ENCODE data around the gene KCNK15. TPM values are rescaled to one million over a fixed set of nuclear protein-coding genes. Genes with fewer than 3 reads are reported as not detected.

Gene KCNK15
- total RNA-seq, 1 experiment from 2014 or later: not detected

- no peak for DNase-seq (ENCODE audit: low spot score)
Observed at GRCh38 chr20:44715499-44716308, 30.0 kb upstream of the KCNK15 start.

GRCh38 chr20:44716309-44717106 lies 29.2 kb upstream of the KCNK15 start:
- DNase-seq (ENCODE audit: low spot score): no peak

GRCh38 chr20:44717986-44718385 lies 27.7 kb upstream of the KCNK15 start:
- DNase-seq (ENCODE audit: low spot score): no peak

GRCh38 chr20:44719841-44720240 lies 25.8 kb upstream of the KCNK15 start:
- no peak for DNase-seq (ENCODE audit: low spot score)

- DNase-seq (ENCODE audit: low spot score): no peak
Observed at GRCh38 chr20:44720621-44720996, 25.1 kb upstream of the KCNK15 start.

- DNase-seq (ENCODE audit: low spot score): no peak
Observed at GRCh38 chr20:44720997-44721784, 24.5 kb upstream of the KCNK15 start.

- DNase-seq (ENCODE audit: low spot score): no peak
Observed at GRCh38 chr20:44721785-44722054, 23.9 kb upstream of the KCNK15 start.

GRCh38 chr20:44722990-44723389 lies 22.7 kb upstream of the KCNK15 start:
- DNase-seq (ENCODE audit: low spot score): no peak

GRCh38 chr20:44723391-44723790 lies 22.3 kb upstream of the KCNK15 start:
- DNase-seq (ENCODE audit: low spot score): no peak

- DNase-seq (ENCODE audit: low spot score): no peak
Observed at GRCh38 chr20:44723798-44724362, 21.8 kb upstream of the KCNK15 start.

GRCh38 chr20:44724423-44725091 lies 21.1 kb upstream of the KCNK15 start:
- DNase-seq (ENCODE audit: low spot score): no peak

GRCh38 chr20:44725837-44726236 lies 19.8 kb upstream of the KCNK15 start:
- no peak for DNase-seq (ENCODE audit: low spot score)

- DNase-seq (ENCODE audit: low spot score): no peak
Observed at GRCh38 chr20:44727039-44727438, 18.6 kb upstream of the KCNK15 start.

- DNase-seq (ENCODE audit: low spot score): no peak
Observed at GRCh38 chr20:44727651-44728050, 18.0 kb upstream of the KCNK15 start.

- peak; percentile 97 for DNase-seq (ENCODE audit: low spot score)
Observed at GRCh38 chr20:44728801-44729443, 16.7 kb upstream of the KCNK15 start.

- peak; percentile 79 for DNase-seq (ENCODE audit: low spot score)
Observed at GRCh38 chr20:44730441-44730840, 15.2 kb upstream of the KCNK15 start.

- no peak for DNase-seq (ENCODE audit: low spot score)
Observed at GRCh38 chr20:44731657-44732056, 14.0 kb upstream of the KCNK15 start.

- no peak for DNase-seq (ENCODE audit: low spot score)
Observed at GRCh38 chr20:44732327-44732726, 13.3 kb upstream of the KCNK15 start.

GRCh38 chr20:44733341-44734069 lies 12.2 kb upstream of the KCNK15 start:
- DNase-seq (ENCODE audit: low spot score): peak; percentile 83

- DNase-seq (ENCODE audit: low spot score): peak; percentile 56
Observed at GRCh38 chr20:44734938-44735337, 10.7 kb upstream of the KCNK15 start.

All from HT-29 (cell line).